ENCODE measurements around the gene ZCCHC17.

DNA sequence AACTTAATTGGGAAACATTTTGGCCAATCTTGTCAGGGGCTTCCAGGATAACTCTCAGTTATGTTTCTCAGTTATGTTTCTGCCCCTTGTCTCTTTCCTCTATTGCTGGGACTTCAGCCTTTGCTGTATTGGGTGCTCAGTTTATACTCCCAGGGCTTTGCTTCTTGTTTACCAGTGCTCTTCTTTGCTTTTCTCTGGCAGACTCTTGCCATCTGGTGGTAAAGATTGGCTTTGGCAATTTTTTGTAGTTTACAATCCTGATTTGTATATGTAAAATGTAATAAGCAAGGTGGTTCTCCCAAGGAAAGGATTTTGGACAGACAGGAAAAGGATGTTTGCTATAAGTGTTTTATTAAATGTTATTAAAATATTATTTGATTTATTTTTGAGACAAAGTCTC lies 38.2 kb downstream of the ZCCHC17 start:
- TF ChIP-seq LEF1 (IDR thresholded peaks at IDR 0.05; ENCODE audit: borderline replicate concordance) (no peak), ARNT (IDR thresholded peaks at IDR 0.05) (no peak), FOXM1 (IDR thresholded peaks at IDR 0.05; ENCODE audit: borderline replicate concordance) (no peak), ZNF384 (IDR thresholded peaks at IDR 0.05) (no peak), SUZ12 (IDR thresholded peaks at IDR 0.05) (no peak), FOXA1 (IDR thresholded peaks at IDR 0.05) (no peak), ELF4 (IDR thresholded peaks at IDR 0.05) (no peak), FOXK2 (IDR thresholded peaks at IDR 0.05) (no peak)

Measured in HEK293T (cell line).